Fibroblast of peridontal ligament (primary cell): ENCODE data around the gene UBFD1.
"Not testable (repeated sequence)": the region's sequence is repeated elsewhere in the genome, so short reads cannot be mapped to it uniquely, and the experiment has no call there.

Experiments
- DNase-seq: peaks from one replicate; pipeline ENCODE4 v3.0.0-alpha.2; 2010; ENCODE audit errors: extremely low read depth

UBFD1 gene

DNA sequence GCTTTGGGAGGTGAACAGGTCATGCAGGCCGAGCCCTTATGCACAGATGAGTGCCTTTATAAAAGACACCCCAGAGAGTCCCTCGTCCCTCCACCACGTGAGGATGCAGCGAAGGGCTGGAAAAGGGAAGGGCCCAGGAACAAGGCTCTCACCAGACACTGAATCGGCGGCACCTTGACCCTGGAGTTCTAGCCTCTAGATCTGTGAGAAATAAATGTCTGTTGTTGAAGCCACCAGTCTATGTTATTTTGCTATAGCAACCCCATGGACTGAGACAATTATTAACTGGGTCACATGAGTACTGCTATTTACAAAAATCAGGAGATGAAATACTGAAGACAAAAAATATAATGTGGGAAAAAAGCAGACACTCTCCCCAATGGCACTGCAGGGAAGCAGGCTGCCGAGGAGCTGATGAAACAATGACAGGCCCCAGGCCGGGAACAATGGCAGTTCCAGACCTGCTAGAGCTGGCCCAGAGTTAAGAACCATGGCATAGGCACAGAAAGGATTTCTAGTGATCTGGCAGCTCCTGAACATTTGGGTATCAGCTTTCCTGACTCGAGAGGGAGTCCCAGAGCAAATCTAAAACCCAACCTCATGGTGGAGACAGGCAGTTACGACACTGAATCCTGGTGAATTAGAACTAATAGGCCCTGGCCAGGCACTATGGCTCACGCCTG lies 29.4 kb upstream of the UBFD1 start:
- DNase-seq: no peak

DNA sequence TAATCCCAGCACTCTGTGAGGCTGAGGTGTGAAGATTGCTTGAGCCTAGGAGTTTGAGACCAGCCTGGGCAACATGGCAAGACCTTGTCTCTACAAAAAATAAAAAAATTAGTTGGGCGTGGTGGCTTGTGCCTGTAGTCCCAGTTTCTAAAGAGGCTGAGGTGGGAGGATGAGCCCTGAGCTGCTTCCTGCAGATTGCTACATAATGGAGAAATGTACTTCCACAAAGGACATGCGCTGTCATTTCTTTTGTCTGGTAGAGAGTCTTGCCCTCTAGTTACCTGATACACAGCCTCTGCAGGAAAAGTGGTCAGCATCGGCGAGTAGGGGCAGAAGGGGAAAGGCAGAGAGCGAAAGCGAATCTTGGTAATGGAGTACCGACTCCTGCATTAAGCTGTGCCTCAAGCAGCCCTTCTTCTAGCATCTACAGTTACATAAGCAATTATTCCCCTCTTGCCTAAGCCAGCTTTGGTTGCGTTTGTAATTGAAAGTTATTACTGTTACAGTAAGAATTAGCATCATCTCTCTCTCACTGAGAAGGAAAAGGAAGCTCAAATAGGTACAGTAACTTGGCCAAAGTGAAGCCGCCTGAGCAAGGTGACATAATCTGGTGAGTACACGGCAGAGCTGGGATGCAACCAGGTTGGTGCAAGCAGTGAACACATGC lies 28.8 kb upstream of the UBFD1 start:
- DNase-seq: no peak

DNA sequence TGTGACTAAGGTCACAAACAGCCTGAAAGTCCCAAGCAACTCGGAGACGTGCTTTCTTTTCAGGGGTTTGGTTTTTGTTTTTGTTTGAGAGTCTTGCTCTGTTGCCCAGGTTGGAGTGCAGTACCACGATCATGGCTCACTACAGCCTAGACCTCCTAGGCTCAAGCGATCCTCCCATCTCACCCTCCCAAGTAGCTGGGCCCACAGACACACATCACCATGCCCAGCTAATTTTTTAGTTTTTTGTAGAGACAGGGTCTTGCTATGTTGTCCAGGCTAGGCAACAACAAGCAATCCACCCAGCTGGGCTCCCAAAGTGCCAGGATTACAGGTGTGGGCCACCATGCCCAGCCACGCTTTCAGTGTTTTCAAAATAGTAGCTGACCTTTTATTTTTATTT lies 27.5 kb upstream of the UBFD1 start:
- DNase-seq: no peak

GRCh38 chr16:23532448-23532847 lies 25.1 kb upstream of the UBFD1 start:
- no peak for DNase-seq

- DNase-seq: peak; percentile 28
These were observed 22.4 kb upstream of the UBFD1 start for GRCh38 chr16:23534868-23535860.

DNA sequence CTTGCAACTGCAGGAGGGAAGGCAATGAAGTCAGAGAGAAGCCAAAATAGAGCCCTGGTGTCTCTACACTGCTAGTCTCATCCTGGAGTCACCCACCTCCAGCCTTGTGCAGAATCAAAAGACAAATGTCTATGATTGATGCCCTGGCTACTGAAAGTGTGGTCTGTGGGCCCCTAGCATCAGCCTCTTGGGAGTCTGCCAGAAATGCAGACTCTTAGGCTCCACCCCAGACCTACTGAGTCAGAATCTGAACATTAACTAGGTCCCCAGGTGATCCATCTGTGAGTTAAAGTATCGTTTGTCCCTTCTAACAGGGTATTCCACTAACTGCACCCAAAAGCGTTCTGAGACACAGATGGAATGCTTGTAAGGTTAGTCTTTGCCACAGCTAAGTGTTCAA lies 21.6 kb upstream of the UBFD1 start:
- DNase-seq: no peak

- no peak for DNase-seq
These were observed 20.1 kb upstream of the UBFD1 start for GRCh38 chr16:23537390-23537789.

DNA sequence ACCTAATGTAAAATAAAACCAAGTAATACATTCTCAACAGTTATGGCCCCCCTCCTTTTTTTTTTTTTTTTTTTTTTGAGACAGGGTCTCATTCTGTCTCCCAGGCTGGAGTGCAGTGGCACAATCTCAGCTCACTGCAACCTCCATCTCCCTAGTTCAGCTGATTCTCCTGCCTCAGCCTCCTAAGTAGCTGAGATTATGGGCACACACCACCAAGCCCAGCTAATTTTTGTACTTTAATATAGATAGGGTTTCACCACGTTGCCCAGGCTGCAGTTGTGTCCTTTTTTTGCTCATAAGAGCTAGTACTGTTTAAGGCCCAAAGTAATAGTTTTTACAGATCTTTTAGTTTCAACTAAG lies 18.6 kb upstream of the UBFD1 start:
- no peak for DNase-seq

GRCh38 chr16:23539984-23540816 lies 17.3 kb upstream of the UBFD1 start:
- no peak for DNase-seq

DNA sequence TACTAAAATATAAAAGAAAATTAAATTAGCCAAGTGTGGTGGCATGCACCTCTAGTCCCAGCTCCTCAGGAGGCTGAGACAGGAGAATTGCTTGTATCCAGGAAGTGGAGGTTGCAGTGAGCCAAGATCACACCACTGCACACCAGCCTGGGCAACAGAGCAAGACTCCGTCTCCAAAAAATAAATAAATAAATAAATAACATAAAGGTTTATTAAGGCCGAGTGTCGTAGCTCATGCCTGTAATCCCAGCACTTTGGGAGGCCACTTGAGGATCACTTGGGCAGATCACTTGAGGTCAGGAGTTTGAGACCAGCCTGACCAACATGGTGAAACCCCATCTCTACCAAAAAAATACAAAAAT lies 16.7 kb upstream of the UBFD1 start:
- not testable (repeated sequence) for DNase-seq

DNA sequence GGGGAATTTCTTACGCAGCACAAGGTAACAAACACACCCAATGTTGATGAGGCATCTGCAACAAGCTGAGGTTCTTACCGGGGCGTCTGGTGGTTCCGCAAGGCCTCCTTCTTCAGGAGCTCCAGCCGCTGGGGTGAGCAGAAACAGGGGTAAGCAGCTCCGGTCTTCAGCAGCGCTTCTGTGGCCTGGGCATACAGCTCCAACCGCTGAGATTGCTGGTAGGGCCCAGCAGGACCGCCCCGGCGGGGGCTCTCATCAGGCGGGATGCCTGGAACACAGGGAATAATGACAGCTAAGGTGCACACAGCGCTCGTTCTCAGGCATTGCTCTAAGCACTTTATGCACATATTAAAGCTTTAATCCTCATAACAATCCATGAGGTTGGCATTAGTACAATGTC lies 13.1 kb upstream of the UBFD1 start:
- no peak for DNase-seq

DNA sequence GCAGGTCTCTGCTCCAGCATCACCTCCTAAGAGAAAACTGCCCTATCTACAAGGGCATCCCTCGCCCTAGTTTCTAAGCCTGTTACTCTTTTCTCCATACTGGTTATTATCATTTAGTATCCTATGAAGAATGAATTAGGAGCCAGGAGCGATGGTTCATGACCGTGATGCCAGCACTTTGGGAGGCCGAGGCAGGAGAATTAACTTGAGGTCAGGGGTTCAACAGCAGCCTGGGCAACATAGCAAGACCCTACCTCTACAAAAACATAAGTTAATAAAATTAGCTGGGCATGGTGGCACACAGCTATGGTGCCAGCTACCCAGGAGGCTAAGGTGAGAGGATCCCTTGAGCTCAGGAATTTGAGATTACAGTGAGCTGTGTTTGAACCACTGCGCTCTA lies 7.6 kb upstream of the UBFD1 start:
- DNase-seq: no peak

DNA sequence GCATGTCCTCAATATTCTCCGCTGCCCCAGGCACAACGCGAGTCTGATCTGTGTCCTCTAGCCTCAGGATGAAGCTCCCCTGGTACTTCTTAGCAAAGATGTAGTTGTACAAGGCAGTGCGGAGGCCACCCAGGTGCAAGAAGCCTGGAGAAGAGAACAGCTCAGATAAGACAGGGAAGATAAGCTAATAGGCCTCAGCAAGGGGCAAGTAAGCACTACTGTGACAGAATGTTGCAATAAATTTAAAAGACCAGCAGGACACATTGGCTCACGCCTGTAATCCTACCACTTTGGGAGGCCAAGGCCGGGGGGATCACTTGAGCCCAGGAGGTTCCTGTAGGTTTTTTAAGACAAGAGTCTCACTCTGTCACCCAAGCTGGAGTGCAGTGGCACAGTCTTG lies 5.4 kb upstream of the UBFD1 start:
- no peak for DNase-seq

GRCh38 chr16:23554536-23554935 lies 3.0 kb upstream of the UBFD1 start:
- no peak for DNase-seq

DNA sequence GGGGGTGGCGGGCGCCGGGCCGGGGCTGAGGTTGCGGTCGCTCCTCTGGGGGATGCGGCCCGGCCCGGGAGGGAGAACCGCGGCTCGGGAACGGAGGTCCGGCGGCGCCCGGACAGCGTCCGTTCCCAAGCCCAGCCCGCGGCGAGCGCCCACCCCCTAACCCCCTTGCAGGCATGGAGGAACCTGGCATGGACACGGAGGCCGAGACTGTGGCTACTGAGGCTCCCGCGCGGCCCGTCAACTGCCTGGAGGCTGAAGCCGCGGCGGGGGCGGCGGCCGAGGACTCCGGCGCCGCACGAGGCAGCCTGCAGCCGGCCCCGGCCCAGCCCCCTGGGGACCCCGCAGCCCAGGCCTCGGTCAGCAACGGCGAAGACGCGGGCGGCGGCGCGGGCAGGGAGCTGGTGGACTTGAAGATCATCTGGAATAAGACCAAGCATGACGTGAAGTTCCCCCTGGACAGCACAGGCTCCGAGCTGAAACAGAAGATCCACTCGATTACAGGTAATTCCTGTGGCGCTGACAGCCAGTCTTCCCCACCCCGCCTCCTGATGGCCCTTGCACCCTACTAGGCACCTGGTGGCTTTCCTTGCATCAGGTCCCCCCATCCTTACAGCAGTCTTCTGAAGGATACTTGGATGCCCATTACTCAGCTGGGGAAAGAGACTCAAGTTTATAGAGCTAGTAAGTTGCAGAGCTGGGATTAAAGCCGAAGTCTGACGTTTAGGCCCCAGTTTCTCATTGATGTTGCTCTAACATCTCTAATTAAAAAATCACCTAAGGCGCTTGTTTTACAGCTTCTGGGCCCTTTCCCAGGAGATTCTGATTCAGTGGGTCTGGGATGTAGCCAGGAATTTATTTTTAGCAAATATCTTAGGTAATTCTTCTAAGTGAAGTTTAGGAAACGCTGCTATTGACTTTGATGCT lies 514 bp downstream of the UBFD1 start:
- DNase-seq: peak; percentile 52

GRCh38 chr16:23561586-23561985 lies 4.1 kb downstream of the UBFD1 start:
- no peak for DNase-seq

DNA sequence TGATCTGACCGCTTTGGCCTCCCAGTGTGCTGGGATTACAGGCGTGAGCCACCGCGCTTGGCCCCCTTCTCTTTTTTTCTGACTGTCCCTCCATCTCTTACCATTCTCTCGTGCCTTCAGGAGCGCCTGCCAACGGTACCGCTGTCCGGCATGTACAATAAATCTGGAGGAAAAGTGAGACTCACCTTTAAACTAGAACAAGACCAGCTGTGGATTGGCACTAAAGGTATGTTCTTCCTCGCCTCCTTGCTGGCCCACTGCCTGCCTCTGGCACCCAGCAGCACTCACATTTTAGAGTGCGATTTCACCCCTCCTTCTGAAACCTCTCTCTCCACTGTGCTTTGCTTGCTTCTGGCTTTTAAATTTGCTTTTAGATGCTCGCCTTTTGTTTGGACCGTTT lies 5.0 kb downstream of the UBFD1 start:
- no peak for DNase-seq

GRCh38 chr16:23563186-23563585 lies 5.7 kb downstream of the UBFD1 start:
- no peak for DNase-seq

DNA sequence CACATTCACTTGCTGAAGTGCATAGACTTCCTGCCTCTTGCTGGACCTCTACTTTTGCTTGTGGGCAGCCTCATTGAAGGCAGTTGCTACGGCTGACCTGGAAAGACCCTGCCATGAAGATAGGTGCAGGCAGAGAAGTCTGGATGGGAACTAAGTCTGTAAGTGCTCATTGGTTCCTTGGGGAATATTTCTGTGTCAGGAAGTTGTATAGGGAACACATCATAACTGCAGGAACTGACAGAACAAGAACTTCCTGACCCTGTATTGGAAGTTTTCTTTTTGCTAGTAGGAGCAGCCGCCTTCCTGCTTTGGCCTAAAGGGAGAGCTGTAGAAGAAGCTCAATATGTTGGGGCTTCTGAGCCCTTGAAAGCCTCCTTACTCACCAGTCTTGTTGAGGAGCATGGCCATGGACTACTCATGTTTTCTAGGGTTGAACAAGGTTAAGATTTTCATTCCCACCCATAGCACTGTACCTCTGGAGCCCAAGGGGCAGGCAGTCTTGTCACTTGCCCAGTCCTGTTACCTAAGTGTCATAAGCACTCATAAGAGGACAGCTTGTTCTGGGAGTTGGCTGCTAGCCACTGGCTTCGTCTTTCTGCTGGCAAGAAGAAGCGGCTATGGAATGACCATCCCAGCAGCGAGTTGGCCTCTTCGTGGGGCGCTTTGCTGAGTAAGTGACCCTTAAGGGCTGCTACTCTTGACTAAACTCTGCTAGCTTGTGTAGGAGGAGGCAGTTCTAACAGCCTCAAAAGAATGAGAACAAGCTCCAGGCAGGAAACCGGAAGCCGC lies 7.2 kb downstream of the UBFD1 start:
- DNase-seq: no peak

DNA sequence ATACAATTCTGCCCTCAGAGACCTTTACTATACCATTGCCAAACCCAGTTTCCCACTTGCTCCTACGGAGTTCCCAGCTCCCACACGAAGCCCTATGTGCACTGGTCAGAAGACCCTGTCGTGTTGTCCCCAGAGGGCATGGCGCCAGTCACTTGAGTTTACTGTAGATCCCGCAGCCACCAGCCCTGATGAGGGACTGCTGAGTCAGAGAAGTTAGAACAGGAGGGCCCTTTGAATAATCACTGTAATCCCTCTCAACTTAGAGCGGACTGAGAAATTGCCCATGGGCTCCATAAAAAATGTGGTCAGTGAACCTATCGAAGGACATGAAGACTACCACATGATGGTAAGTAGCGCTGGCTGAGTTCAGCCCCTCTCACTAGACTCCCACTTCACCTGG lies 9.2 kb downstream of the UBFD1 start:
- DNase-seq: no peak
